HEK293 (cell line): ENCODE measurements around the gene FAM227B.
A peak's percentile ranks its signal among the peaks of the same experiment; 100 is the strongest.

Source experiments
- CTCF ChIA-PET: fragments of 350-600 bp; formaldehyde crosslinking; extraction: SDS; loops from one replicate; lab custom pipeline; 2021; ENCODE audit warnings: antibody characterized with exemption; lab: Yijun Ruan, JAX
- POLR2A ChIA-PET: fragments of 300-600 bp; formaldehyde crosslinking; extraction: SDS; loops from one replicate; lab custom pipeline; 2020; ENCODE audit warnings: antibody characterized with exemption, inconsistent platforms; lab: Yijun Ruan, JAX
- H3K27ac ChIP-seq: fragments of 200-500 bp; sonication (Bioruptor generic); 2 replicates; pipeline ENCODE4 v1.5.1; 2014; ENCODE audit warnings: low read depth, low read length, control low read depth, inconsistent platforms; ENCODE audit errors: extremely low read depth
- H3K36me3 ChIP-seq, 2 experiments: fragments of 200-500 bp in 1 of 2; sonication (Bioruptor generic) in 1 of 2; 1 replicate in 1 of 2; 2 replicates in 1 of 2; pipeline ENCODE4 v1.5.1; 2014 to 2017; ENCODE audit warnings: inconsistent platforms in 2 of 2, low read length in 2 of 2; ENCODE audit not compliant: control insufficient read depth in 2 of 2, insufficient read depth in 1 of 2
- H3K4me1 ChIP-seq: fragments of 200-500 bp; sonication (Bioruptor generic); 2 replicates; pipeline ENCODE4 v1.5.1; 2014; ENCODE audit warnings: mild to moderate bottlenecking, low read length, inconsistent platforms; ENCODE audit not compliant: control insufficient read depth, insufficient read depth
- H3K4me3 ChIP-seq: 2 replicates; pipeline ENCODE4 v1.5.1; 2011; ENCODE audit warnings: low read depth, mild to moderate bottlenecking, control low read depth, low read length, moderate library complexity
- H3K9me3 ChIP-seq: fragments of 200-500 bp; sonication (Bioruptor generic); 2 replicates; pipeline ENCODE4 v1.5.1; 2014; ENCODE audit warnings: low read depth, low read length, inconsistent platforms; ENCODE audit not compliant: control insufficient read depth, insufficient read depth
- BCL11A ChIP-seq: fragments of 450-650 bp; formaldehyde crosslinking; IDR thresholded peaks from 2 replicates; pipeline ENCODE4 v1.5.1; 2016; ENCODE audit warnings: low read depth, missing biosample characterization, missing genetic modification characterization
- INSM2 ChIP-seq: fragments of 450-650 bp; formaldehyde crosslinking; IDR thresholded peaks from 2 replicates; pipeline ENCODE4 v1.5.1; 2016; ENCODE audit warnings: missing biosample characterization, missing genetic modification characterization
- KLF16 ChIP-seq: fragments of 450-650 bp; formaldehyde crosslinking; IDR thresholded peaks from 2 replicates; pipeline ENCODE4 v1.5.1; 2017; ENCODE audit warnings: missing biosample characterization, missing genetic modification characterization
- MEIS1 ChIP-seq: sonication (generic); formaldehyde crosslinking; IDR thresholded peaks from 2 replicates; pipeline ENCODE4 v1.8.1; 2022; ENCODE audit warnings: missing genetic modification reagents, mild to moderate bottlenecking, borderline replicate concordance
- MYNN ChIP-seq: fragments of 450-650 bp; formaldehyde crosslinking; IDR thresholded peaks from 2 replicates; pipeline ENCODE4 v1.5.1; 2016; ENCODE audit warnings: missing biosample characterization, missing genetic modification characterization, borderline replicate concordance
- OVOL3 ChIP-seq: fragments of 450-650 bp; formaldehyde crosslinking; IDR thresholded peaks from 2 replicates; pipeline ENCODE4 v1.5.1; 2016; ENCODE audit warnings: missing biosample characterization, missing genetic modification characterization
- PRDM1 ChIP-seq: fragments of 450-650 bp; formaldehyde crosslinking; IDR thresholded peaks from 2 replicates; pipeline ENCODE4; 2016; ENCODE audit warnings: missing biosample characterization, missing genetic modification characterization
- PRDM10 ChIP-seq: fragments of 450-650 bp; formaldehyde crosslinking; IDR thresholded peaks from 2 replicates; pipeline ENCODE4 v1.5.1; 2016; ENCODE audit warnings: missing biosample characterization, missing genetic modification characterization
- YY1 ChIP-seq: fragments of 450-650 bp; formaldehyde crosslinking; IDR thresholded peaks from 2 replicates; pipeline ENCODE4 v1.5.1; 2018; ENCODE audit warnings: missing biosample characterization, missing genetic modification characterization
- ZFP41 ChIP-seq: fragments of 450-650 bp; formaldehyde crosslinking; IDR thresholded peaks from 2 replicates; pipeline ENCODE4 v1.5.1; 2016; ENCODE audit warnings: missing biosample characterization, missing genetic modification characterization, borderline replicate concordance
- ZIC2 ChIP-seq: fragments of 450-650 bp; formaldehyde crosslinking; IDR thresholded peaks from 2 replicates; pipeline ENCODE4 v1.5.1; 2016; ENCODE audit warnings: missing biosample characterization, missing genetic modification characterization
- ZNF10 ChIP-seq: fragments of 450-650 bp; formaldehyde crosslinking; IDR thresholded peaks from 2 replicates; pipeline ENCODE4 v1.5.1; 2017; ENCODE audit warnings: missing biosample characterization, missing genetic modification characterization
- ZNF140 ChIP-seq: fragments of 450-650 bp; formaldehyde crosslinking; IDR thresholded peaks from 2 replicates; pipeline ENCODE4 v1.5.1; 2016; ENCODE audit warnings: missing biosample characterization, missing genetic modification characterization
- ZNF174 ChIP-seq: fragments of 450-650 bp; formaldehyde crosslinking; IDR thresholded peaks from 2 replicates; pipeline ENCODE4 v1.5.0; 2017; ENCODE audit warnings: missing biosample characterization, mild to moderate bottlenecking, missing genetic modification characterization
- ZNF175 ChIP-seq: fragments of 450-650 bp; formaldehyde crosslinking; IDR thresholded peaks from 2 replicates; pipeline ENCODE4 v1.5.1; 2016; ENCODE audit warnings: missing biosample characterization, missing genetic modification characterization
- ZNF2 ChIP-seq: fragments of 450-650 bp; formaldehyde crosslinking; IDR thresholded peaks from 2 replicates; pipeline ENCODE4 v1.5.1; 2016; ENCODE audit warnings: missing biosample characterization, missing genetic modification characterization
- ZNF221 ChIP-seq: fragments of 450-650 bp; formaldehyde crosslinking; IDR thresholded peaks from 2 replicates; pipeline ENCODE4 v1.5.1; 2017; ENCODE audit warnings: missing biosample characterization, missing genetic modification characterization, borderline replicate concordance
- ZNF23 ChIP-seq: fragments of 450-650 bp; formaldehyde crosslinking; IDR thresholded peaks from 2 replicates; pipeline ENCODE4 v1.5.1; 2016; ENCODE audit warnings: missing biosample characterization, missing genetic modification characterization, borderline replicate concordance
- ZNF248 ChIP-seq: fragments of 450-650 bp; formaldehyde crosslinking; IDR thresholded peaks from 2 replicates; pipeline ENCODE4 v1.5.1; 2017; ENCODE audit warnings: missing biosample characterization, missing genetic modification characterization
- ZNF366 ChIP-seq: fragments of 450-650 bp; formaldehyde crosslinking; conservative IDR thresholded peaks from 2 replicates; pipeline ENCODE4 v1.5.1; 2016; ENCODE audit warnings: missing biosample characterization, missing genetic modification characterization
- ZNF398 ChIP-seq: fragments of 450-650 bp; formaldehyde crosslinking; IDR thresholded peaks from 2 replicates; pipeline ENCODE4 v1.5.1; 2017; ENCODE audit warnings: missing biosample characterization, missing genetic modification characterization
- ZNF404 ChIP-seq: fragments of 450-650 bp; formaldehyde crosslinking; IDR thresholded peaks from 2 replicates; pipeline ENCODE4 v1.5.1; 2017; ENCODE audit warnings: missing biosample characterization, missing genetic modification characterization
- ZNF423 ChIP-seq: fragments of 450-650 bp; formaldehyde crosslinking; IDR thresholded peaks from 2 replicates; pipeline ENCODE4 v1.5.1; 2016; ENCODE audit warnings: missing biosample characterization, missing genetic modification characterization
- ZNF513 ChIP-seq: fragments of 450-650 bp; IDR thresholded peaks from 2 replicates; pipeline ENCODE4 v1.5.1; 2018; ENCODE audit warnings: missing biosample characterization, missing genetic modification characterization
- ZNF596 ChIP-seq: fragments of 450-650 bp; IDR thresholded peaks from 2 replicates; pipeline ENCODE4 v1.5.0; 2018; ENCODE audit warnings: missing biosample characterization, mild to moderate bottlenecking, missing genetic modification characterization, moderate library complexity
- ZNF654 ChIP-seq: fragments of 450-650 bp; formaldehyde crosslinking; IDR thresholded peaks from 2 replicates; pipeline ENCODE4 v1.5.1; 2016; ENCODE audit warnings: low read depth, missing biosample characterization, missing genetic modification characterization
- ZSCAN4 ChIP-seq: fragments of 450-650 bp; formaldehyde crosslinking; IDR thresholded peaks from 2 replicates; pipeline ENCODE4 v1.5.1; 2017; ENCODE audit warnings: missing biosample characterization, missing genetic modification characterization
- ZXDB ChIP-seq: fragments of 450-650 bp; formaldehyde crosslinking; IDR thresholded peaks from 2 replicates; pipeline ENCODE4 v1.5.1; 2016; ENCODE audit warnings: missing biosample characterization, missing genetic modification characterization

FAM227B gene

GRCh38 chr15:49421991-49422390 is 198.6 kb downstream of the FAM227B start:
- H3K4me1 ChIP-seq = no peaks in the 10 kb centered on the region
- POLR2A ChIA-PET = no interaction called here
- TF ChIP-seq ZNF398 (tag by site-specific recombination) = no peak
- no peak for TF ChIP-seq MYNN
- TF ChIP-seq ZSCAN4 (tag by site-specific recombination) = peak; percentile 75
- no peak for TF ChIP-seq PRDM10 (tag by site-specific recombination)
- peak; percentile 47 for TF ChIP-seq ZNF366 (tag by site-specific recombination)
- no peak for TF ChIP-seq ZNF175 (tag by site-specific recombination)
- TF ChIP-seq ZNF596 (tag by site-specific recombination) = peak; percentile 88
- no peak for TF ChIP-seq ZNF140 (tag by site-specific recombination)
- no peak for TF ChIP-seq ZNF221
- peak; percentile 89 for TF ChIP-seq ZNF2
- TF ChIP-seq ZNF248 (tag by site-specific recombination) = no peak
- TF ChIP-seq ZNF654 (tag by site-specific recombination) = peak; percentile 72
- peak; percentile 45; the same call in 1 of the 2 replicates for TF ChIP-seq PRDM1 (tag by site-specific recombination)
- no peaks in the 10 kb centered on the region for H3K9me3 ChIP-seq
- H3K4me3 ChIP-seq = no peak overlapping the region
- CTCF ChIA-PET = interaction anchor here (0.6 to 2.7 kb wide), 22 partner anchors 10 to 1067 kb away, joined by 3 to 33 read pairs (median 3); no protein-coding TSS in a partner anchor
- H3K36me3 ChIP-seq = no peaks in the 10 kb centered on the region
- no peak overlapping the region for H3K27ac ChIP-seq

- Histone ChIP-seq H3K27ac (no peak overlapping the region), H3K9me3 (no peaks in the 10 kb centered on the region), H3K4me1 (no peaks in the 10 kb centered on the region), H3K4me3 (no peak overlapping the region), H3K36me3 (no peaks in the 10 kb centered on the region)
- ChIA-PET CTCF (no interaction called here), POLR2A (no interaction called here)
- TF ChIP-seq ZIC2 (tag by site-specific recombination) = no peak
- TF ChIP-seq YY1 (tag by site-specific recombination) = no peak
- no peak for TF ChIP-seq ZNF423 (tag by site-specific recombination)
- TF ChIP-seq ZNF174 = no peak
- no peak for TF ChIP-seq MEIS1 (CRISPR knock-in tag)
- no peak for TF ChIP-seq ZNF513 (tag by site-specific recombination)
- TF ChIP-seq INSM2 (tag by site-specific recombination) = no peak
- no peak for TF ChIP-seq ZXDB (tag by site-specific recombination)
- no peak for TF ChIP-seq OVOL3 (tag by site-specific recombination)
- no peak for TF ChIP-seq ZNF10 (tag by site-specific recombination)
- no peak for TF ChIP-seq ZNF404 (tag by site-specific recombination)
- no peak for TF ChIP-seq ZFP41 (tag by site-specific recombination)
- TF ChIP-seq KLF16 (tag by site-specific recombination) = no peak
- TF ChIP-seq BCL11A (tag by site-specific recombination) = no peak
- no peak for TF ChIP-seq ZNF248 (tag by site-specific recombination)
- TF ChIP-seq ZNF23 (tag by site-specific recombination) = no peak
Measured at GRCh38 chr15:49418811-49419210, 201.8 kb downstream of the FAM227B start.
